NCI-H1105 (cell line): ENCODE measurements around the gene FBXO48.
"Not testable (repeated sequence)": the region's sequence is repeated elsewhere in the genome, so short reads cannot be mapped to it uniquely, and the experiment has no call there.

Experiments used
- DNase-seq: peaks from one replicate; lab custom pipeline; 2025; lab: John Stamatoyannopoulos, UW

FBXO48 gene

GRCh38 chr2:68467077-68467960 lies at the start of gene FBXO48, which contains the start of gene APLF:
Gene FBXO48, minus strand, starts transcription at chr2:68467294. Its CDS starts 2,149 bp downstream, at chr2:68465145.
Gene APLF, plus strand, starts transcription at chr2:68467585. Its CDS starts 147 bp downstream, at chr2:68467732.
- peak; percentile 95 for DNase-seq

GRCh38 chr2:68516051-68516955 lies 49.2 kb upstream of the FBXO48 start:
- DNase-seq: no peak

- DNase-seq: no peak
Measured at GRCh38 chr2:68514316-68514929, 47.3 kb upstream of the FBXO48 start.

- no peak for DNase-seq
Measured at GRCh38 chr2:68512966-68513365, 45.9 kb upstream of the FBXO48 start.

- DNase-seq: no peak
Measured at GRCh38 chr2:68512326-68512725, 45.2 kb upstream of the FBXO48 start.

- DNase-seq: no peak
Measured at GRCh38 chr2:68506170-68506569, 39.1 kb upstream of the FBXO48 start.

- DNase-seq: no peak
Measured at GRCh38 chr2:68505603-68506159, 38.6 kb upstream of the FBXO48 start.

- no peak for DNase-seq
Measured at GRCh38 chr2:68501768-68502167, 34.7 kb upstream of the FBXO48 start.

- DNase-seq: no peak
Measured at GRCh38 chr2:68500649-68501048, 33.6 kb upstream of the FBXO48 start.

GRCh38 chr2:68499133-68499532 lies 32.0 kb upstream of the FBXO48 start:
- DNase-seq: no peak

GRCh38 chr2:68491582-68491981 lies 24.5 kb upstream of the FBXO48 start:
- DNase-seq: no peak

GRCh38 chr2:68489282-68489681 lies 22.2 kb upstream of the FBXO48 start:
- DNase-seq: no peak

- not testable (repeated sequence) for DNase-seq
Measured at GRCh38 chr2:68488605-68489004, 21.5 kb upstream of the FBXO48 start.

- peak; percentile 12 for DNase-seq
Measured at GRCh38 chr2:68487773-68488355, 20.8 kb upstream of the FBXO48 start.

GRCh38 chr2:68483011-68483410 lies 15.9 kb upstream of the FBXO48 start:
- no peak for DNase-seq

- DNase-seq: no peak
Measured at GRCh38 chr2:68482296-68482820, 15.3 kb upstream of the FBXO48 start.

- no peak for DNase-seq
Measured at GRCh38 chr2:68478688-68479087, 11.6 kb upstream of the FBXO48 start.

- no peak for DNase-seq
Measured at GRCh38 chr2:68476454-68476853, 9.4 kb upstream of the FBXO48 start.

- no peak for DNase-seq
Measured at GRCh38 chr2:68475576-68475975, 8.5 kb upstream of the FBXO48 start.

GRCh38 chr2:68475110-68475509 lies 8.0 kb upstream of the FBXO48 start:
- DNase-seq: no peak

GRCh38 chr2:68472796-68473414 lies 5.8 kb upstream of the FBXO48 start:
- DNase-seq: no peak
